Measurements from ENCODE around the gene ADAMTS12.
"Not testable (repeated sequence)": the region's sequence is repeated elsewhere in the genome, so short reads cannot be mapped to it uniquely, and the experiment has no call there.

- TF ChIP-seq CTCF (IDR thresholded peaks at IDR 0.05; ENCODE audit: low read depth, low read length, missing input control); REST (IDR thresholded peaks at IDR 0.05); FOXA1 (IDR thresholded peaks at IDR 0.05); JUND (IDR thresholded peaks at IDR 0.05): not testable (repeated sequence)
Measured at GRCh38 chr5:33539790-33540189, 352.0 kb downstream of the ADAMTS12 start.

Data from liver (tissue), 3 donors.